HepG2 (cell line): ENCODE measurements around the gene RRBP1. TPM values are rescaled to one million over a fixed set of nuclear protein-coding genes. Genes with fewer than 3 reads are reported as not detected.

ENCODE experiments used
- ATF4 ChIP-seq, 2 experiments: fragments of 450-650 bp in 1 of 2; sonication (generic) in 1 of 2; formaldehyde crosslinking; IDR thresholded peaks; 2 replicates each; pipeline versions ENCODE4 v1.5.0 to v1.8.0; 2020 to 2022; ENCODE audit warnings: mild to moderate bottlenecking in 1 of 2, missing genetic modification reagents in 1 of 2
- BATF2 ChIP-seq: sonication (generic); formaldehyde crosslinking; IDR thresholded peaks from 2 replicates; pipeline ENCODE4 v1.8.0; 2022; ENCODE audit warnings: mild to moderate bottlenecking, missing genetic modification reagents, moderate library complexity
- CENPT ChIP-seq: sonication (generic); formaldehyde crosslinking; IDR thresholded peaks from 2 replicates; pipeline ENCODE4 v1.8.0; 2022; ENCODE audit warnings: low read depth, mild to moderate bottlenecking, moderate library complexity, missing genetic modification reagents
- ELF1 ChIP-seq: sonication (generic); formaldehyde crosslinking; IDR thresholded peaks from 2 replicates; pipeline ENCODE4 v1.4.0; 2020; ENCODE audit warnings: missing genetic modification reagents
- HDAC2 ChIP-seq: sonication (generic); formaldehyde crosslinking; IDR thresholded peaks from 2 replicates; pipeline ENCODE4 v1.4.0; 2020; ENCODE audit warnings: missing genetic modification reagents
- MAFF ChIP-seq: IDR thresholded peaks from 2 replicates; pipeline ENCODE4 v1.6.1; 2011; ENCODE audit warnings: low read depth, low read length, improper control_type of control experiment
- MAFG ChIP-seq: sonication (generic); formaldehyde crosslinking; IDR thresholded peaks from 2 replicates; pipeline ENCODE4 v1.5.1; 2020; ENCODE audit warnings: mild to moderate bottlenecking, missing genetic modification reagents
- MXD4 ChIP-seq: IDR thresholded peaks from 2 replicates; pipeline ENCODE4 v1.6.1; 2016; ENCODE audit warnings: mild to moderate bottlenecking, missing biosample characterization, missing genetic modification reagents
- SIX1 ChIP-seq: sonication (generic); formaldehyde crosslinking; IDR thresholded peaks from 2 replicates; pipeline ENCODE4 v1.4.0; 2020; ENCODE audit warnings: missing genetic modification reagents, borderline replicate concordance
- SNAPC4 ChIP-seq: sonication (generic); formaldehyde crosslinking; IDR thresholded peaks from 2 replicates; pipeline ENCODE4 v1.4.0; 2020; ENCODE audit warnings: mild to moderate bottlenecking, missing genetic modification reagents
- TFDP1 ChIP-seq: IDR thresholded peaks from 2 replicates; pipeline ENCODE4 v1.6.1; 2016; ENCODE audit warnings: missing compliant biosample characterization, missing genetic modification reagents, borderline replicate concordance
- TRIM24 ChIP-seq: sonication (generic); formaldehyde crosslinking; IDR thresholded peaks from 2 replicates; pipeline ENCODE4 v1.8.0; 2022; ENCODE audit warnings: mild to moderate bottlenecking, missing genetic modification reagents
- ZBTB26 ChIP-seq: IDR thresholded peaks from 2 replicates; pipeline ENCODE4 v1.6.1; 2016; ENCODE audit warnings: missing compliant biosample characterization, missing genetic modification reagents, borderline replicate concordance
- ZNF337 ChIP-seq: sonication (generic); formaldehyde crosslinking; IDR thresholded peaks from 2 replicates; pipeline ENCODE4 v1.5.1; 2020; ENCODE audit warnings: missing genetic modification reagents, low read depth, mild to moderate bottlenecking, borderline replicate concordance
- ZNF749 ChIP-seq: sonication (generic); formaldehyde crosslinking; IDR thresholded peaks from 2 replicates; pipeline ENCODE4 v1.8.0; 2022; ENCODE audit warnings: mild to moderate bottlenecking, missing genetic modification reagents, moderate library complexity, borderline replicate concordance
- ZNF790 ChIP-seq: sonication (generic); formaldehyde crosslinking; IDR thresholded peaks from 2 replicates; pipeline ENCODE4 v1.8.0; 2022; ENCODE audit warnings: missing genetic modification reagents, mild to moderate bottlenecking, borderline replicate concordance
- ZNF883 ChIP-seq: sonication (generic); formaldehyde crosslinking; IDR thresholded peaks from 2 replicates; pipeline ENCODE4 v1.5.1; 2020; ENCODE audit warnings: mild to moderate bottlenecking, missing genetic modification reagents; ENCODE audit errors: not compliant biosample characterization
- ZSCAN31 ChIP-seq: sonication (generic); formaldehyde crosslinking; IDR thresholded peaks from 2 replicates; pipeline ENCODE4 v1.5.0; 2020; ENCODE audit warnings: low read depth, mild to moderate bottlenecking, missing genetic modification reagents
- polyA plus RNA-seq, 8 experiments: library from polyadenylated mRNA; depleted of rRNA in 3 of 8; stranded (reverse) in 7 of 8; unstranded in 1 of 8; fragments of >200 nt; fragmentation: Illumina TruSeq in 4 of 8; extraction: Trizol in 4 of 8; gene quantifications; 2 replicates each; pipeline versions ENCODE4 v1.2.1 to v1.2.3, GENCODE V29; 2011 to 2016; ENCODE audit warnings: low read depth in 4 of 8, missing spikeins in 1 of 8, mixed read lengths in 1 of 8; ENCODE audit not compliant: insufficient read depth in 1 of 8
- total RNA-seq, 5 experiments: library from RNA; depleted of rRNA; stranded (reverse); fragments of >200 nt; fragmentation: Illumina TruSeq; extraction: Trizol; gene quantifications; 2 replicates each; pipeline ENCODE4 v1.2.3, GENCODE V29; 2016; ENCODE audit warnings: low read depth in 1 of 5
- TF ChIP-seq, protein P1 (sequence below): sonication (generic); formaldehyde crosslinking; IDR thresholded peaks from 2 replicates; pipeline ENCODE4 v1.4.0; 2020; ENCODE audit warnings: mild to moderate bottlenecking, missing genetic modification reagents

Gene RRBP1
- total and polyA plus RNA-seq, 2 of the 13 experiments (the other 11 are each of a cell fraction or from before 2014, with no cell fraction given): 150 to 222 TPM

- TF ChIP-seq SNAPC4 (CRISPR knock-in tag) (peak; percentile 89; the same call in 1 of the 2 replicates), MXD4 (CRISPR knock-in tag) (peak; percentile 40), BATF2 (peak; percentile 61; the same call in 1 of the 2 replicates), HDAC2 (CRISPR knock-in tag) (peak; percentile 89), SIX1 (CRISPR knock-in tag) (peak; percentile 74), ZNF883 (CRISPR knock-in tag) (peak; percentile 89), ZSCAN31 (CRISPR knock-in tag) (peak; percentile 87), CENPT (CRISPR knock-in tag) (no peak), ZNF749 (CRISPR knock-in tag) (peak; percentile 5; the same call in 1 of the 2 replicates), TRIM24 (CRISPR knock-in tag) (no peak; the same call in 1 of the 2 replicates), MAFG (CRISPR knock-in tag) (no peak), ZBTB26 (CRISPR knock-in tag) (peak; percentile 87), TFDP1 (CRISPR knock-in tag) (peak; percentile 86; the same call in 1 of the 2 replicates), MAFF (no peak), ZNF790 (CRISPR knock-in tag) (peak; percentile 92), ATF4 (CRISPR knock-in tag; IDR thresholded peaks at IDR 0.05) (peak in 1 of 2 experiments; percentile 79; a peak in 2 of 4 replicates), ZNF337 (CRISPR knock-in tag) (peak; percentile 96; the same call in 1 of the 2 replicates), ELF1 (CRISPR knock-in tag) (peak; percentile 58)
- TF ChIP-seq, protein P1, sequence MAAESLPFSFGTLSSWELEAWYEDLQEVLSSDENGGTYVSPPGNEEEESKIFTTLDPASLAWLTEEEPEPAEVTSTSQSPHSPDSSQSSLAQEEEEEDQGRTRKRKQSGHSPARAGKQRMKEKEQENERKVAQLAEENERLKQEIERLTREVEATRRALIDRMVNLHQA (CRISPR knock-in tag): peak; percentile 81; the same call in 1 of the 2 replicates
Observed at GRCh38 chr20:17682103-17682888, at the start of gene RRBP1 (continued).
